ENCODE data around the gene MAOA. TPM values are rescaled to one million over a fixed set of nuclear protein-coding genes. Genes with fewer than 3 reads are reported as not detected.

The MAOA gene
- total and polyA plus RNA-seq, 9 of the 15 experiments (the other 6 are each of a cell fraction or from before 2014, with no cell fraction given) = 0.68 to 2.7 (median 1.9) TPM

GRCh38 chrX:43716144-43716543 is 60.0 kb downstream of the MAOA start (continued):
- TF ChIP-seq, protein P1, sequence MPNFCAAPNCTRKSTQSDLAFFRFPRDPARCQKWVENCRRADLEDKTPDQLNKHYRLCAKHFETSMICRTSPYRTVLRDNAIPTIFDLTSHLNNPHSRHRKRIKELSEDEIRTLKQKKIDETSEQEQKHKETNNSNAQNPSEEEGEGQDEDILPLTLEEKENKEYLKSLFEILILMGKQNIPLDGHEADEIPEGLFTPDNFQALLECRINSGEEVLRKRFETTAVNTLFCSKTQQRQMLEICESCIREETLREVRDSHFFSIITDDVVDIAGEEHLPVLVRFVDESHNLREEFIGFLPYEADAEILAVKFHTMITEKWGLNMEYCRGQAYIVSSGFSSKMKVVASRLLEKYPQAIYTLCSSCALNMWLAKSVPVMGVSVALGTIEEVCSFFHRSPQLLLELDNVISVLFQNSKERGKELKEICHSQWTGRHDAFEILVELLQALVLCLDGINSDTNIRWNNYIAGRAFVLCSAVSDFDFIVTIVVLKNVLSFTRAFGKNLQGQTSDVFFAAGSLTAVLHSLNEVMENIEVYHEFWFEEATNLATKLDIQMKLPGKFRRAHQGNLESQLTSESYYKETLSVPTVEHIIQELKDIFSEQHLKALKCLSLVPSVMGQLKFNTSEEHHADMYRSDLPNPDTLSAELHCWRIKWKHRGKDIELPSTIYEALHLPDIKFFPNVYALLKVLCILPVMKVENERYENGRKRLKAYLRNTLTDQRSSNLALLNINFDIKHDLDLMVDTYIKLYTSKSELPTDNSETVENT (CRISPR knock-in tag; IDR thresholded peaks at IDR 0.05) = no peak
- TF ChIP-seq FOXO4 (CRISPR knock-in tag; IDR thresholded peaks at IDR 0.05) (no peak), ZBTB7A (IDR thresholded peaks at IDR 0.05; ENCODE audit: borderline replicate concordance, control insufficient read depth, low read depth, low read length) (no peak), ZNF766 (CRISPR knock-in tag; conservative IDR thresholded peaks at IDR 0.05) (no peak), EZH2 (IDR thresholded peaks at IDR 0.05; ENCODE audit: borderline replicate concordance, low read depth, low read length) (no peak), RBM22 (IDR thresholded peaks at IDR 0.05; ENCODE audit: low read depth, low read length, poor library complexity, severe bottlenecking) (no peak), BRD9 (IDR thresholded peaks at IDR 0.05; ENCODE audit: low read depth, partially characterized antibody) (no peak)
- TF ChIP-seq, protein P2, sequence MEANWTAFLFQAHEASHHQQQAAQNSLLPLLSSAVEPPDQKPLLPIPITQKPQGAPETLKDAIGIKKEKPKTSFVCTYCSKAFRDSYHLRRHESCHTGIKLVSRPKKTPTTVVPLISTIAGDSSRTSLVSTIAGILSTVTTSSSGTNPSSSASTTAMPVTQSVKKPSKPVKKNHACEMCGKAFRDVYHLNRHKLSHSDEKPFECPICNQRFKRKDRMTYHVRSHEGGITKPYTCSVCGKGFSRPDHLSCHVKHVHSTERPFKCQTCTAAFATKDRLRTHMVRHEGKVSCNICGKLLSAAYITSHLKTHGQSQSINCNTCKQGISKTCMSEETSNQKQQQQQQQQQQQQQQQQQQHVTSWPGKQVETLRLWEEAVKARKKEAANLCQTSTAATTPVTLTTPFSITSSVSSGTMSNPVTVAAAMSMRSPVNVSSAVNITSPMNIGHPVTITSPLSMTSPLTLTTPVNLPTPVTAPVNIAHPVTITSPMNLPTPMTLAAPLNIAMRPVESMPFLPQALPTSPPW (CRISPR knock-in tag; IDR thresholded peaks at IDR 0.05) = no peak
